ENCODE results near the gene NDUFA8.

Gene NDUFA8

GRCh38 chr9:122116448-122117173 lies 43.0 kb downstream of the NDUFA8 start:
- TF ChIP-seq, protein P1, sequence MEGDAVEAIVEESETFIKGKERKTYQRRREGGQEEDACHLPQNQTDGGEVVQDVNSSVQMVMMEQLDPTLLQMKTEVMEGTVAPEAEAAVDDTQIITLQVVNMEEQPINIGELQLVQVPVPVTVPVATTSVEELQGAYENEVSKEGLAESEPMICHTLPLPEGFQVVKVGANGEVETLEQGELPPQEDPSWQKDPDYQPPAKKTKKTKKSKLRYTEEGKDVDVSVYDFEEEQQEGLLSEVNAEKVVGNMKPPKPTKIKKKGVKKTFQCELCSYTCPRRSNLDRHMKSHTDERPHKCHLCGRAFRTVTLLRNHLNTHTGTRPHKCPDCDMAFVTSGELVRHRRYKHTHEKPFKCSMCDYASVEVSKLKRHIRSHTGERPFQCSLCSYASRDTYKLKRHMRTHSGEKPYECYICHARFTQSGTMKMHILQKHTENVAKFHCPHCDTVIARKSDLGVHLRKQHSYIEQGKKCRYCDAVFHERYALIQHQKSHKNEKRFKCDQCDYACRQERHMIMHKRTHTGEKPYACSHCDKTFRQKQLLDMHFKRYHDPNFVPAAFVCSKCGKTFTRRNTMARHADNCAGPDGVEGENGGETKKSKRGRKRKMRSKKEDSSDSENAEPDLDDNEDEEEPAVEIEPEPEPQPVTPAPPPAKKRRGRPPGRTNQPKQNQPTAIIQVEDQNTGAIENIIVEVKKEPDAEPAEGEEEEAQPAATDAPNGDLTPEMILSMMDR (IDR thresholded peaks at IDR 0.05; ENCODE audit: control extremely low read depth, extremely low read depth, low read depth, missing control alignments): no peak
- ChIA-PET CTCF (interaction anchor here (1.5 to 6.9 kb wide), 6 partner anchors 8 to 234 kb away, joined by 3 to 49 read pairs (median 7); no protein-coding TSS in a partner anchor), POLR2A (no interaction called here)
- no peak for DNase-seq (ENCODE audit: extremely low spot score)

DNA sequence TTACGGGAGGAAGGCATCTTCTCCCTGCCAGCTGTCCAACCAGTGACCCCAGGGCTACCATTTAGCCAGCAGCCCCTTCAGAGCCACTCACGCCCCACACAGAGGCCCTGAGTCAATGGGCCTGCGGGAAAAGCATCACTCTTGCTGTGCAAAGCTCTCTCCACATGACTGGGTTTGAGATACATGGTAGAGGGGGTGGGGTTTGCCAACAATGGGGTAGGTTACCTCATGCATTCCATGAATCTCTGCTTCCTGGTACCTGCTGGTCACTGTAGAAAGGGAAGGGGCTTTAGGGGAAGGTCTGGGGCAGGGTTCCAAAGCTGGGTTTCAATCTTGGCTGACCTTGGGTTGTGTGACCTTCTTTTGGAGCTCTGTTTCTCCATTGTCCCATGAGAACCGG lies 43.5 kb downstream of the NDUFA8 start:
- TF ChIP-seq, protein P1 (IDR thresholded peaks at IDR 0.05; ENCODE audit: control extremely low read depth, extremely low read depth, low read depth, missing control alignments): no peak
- DNase-seq (ENCODE audit: extremely low spot score): no peak
- ChIA-PET CTCF (interaction anchor here (1.5 to 6.9 kb wide), 5 partner anchors 9 to 215 kb away, joined by 4 to 49 read pairs (median 8); no protein-coding TSS in a partner anchor), POLR2A (no interaction called here)

DNA sequence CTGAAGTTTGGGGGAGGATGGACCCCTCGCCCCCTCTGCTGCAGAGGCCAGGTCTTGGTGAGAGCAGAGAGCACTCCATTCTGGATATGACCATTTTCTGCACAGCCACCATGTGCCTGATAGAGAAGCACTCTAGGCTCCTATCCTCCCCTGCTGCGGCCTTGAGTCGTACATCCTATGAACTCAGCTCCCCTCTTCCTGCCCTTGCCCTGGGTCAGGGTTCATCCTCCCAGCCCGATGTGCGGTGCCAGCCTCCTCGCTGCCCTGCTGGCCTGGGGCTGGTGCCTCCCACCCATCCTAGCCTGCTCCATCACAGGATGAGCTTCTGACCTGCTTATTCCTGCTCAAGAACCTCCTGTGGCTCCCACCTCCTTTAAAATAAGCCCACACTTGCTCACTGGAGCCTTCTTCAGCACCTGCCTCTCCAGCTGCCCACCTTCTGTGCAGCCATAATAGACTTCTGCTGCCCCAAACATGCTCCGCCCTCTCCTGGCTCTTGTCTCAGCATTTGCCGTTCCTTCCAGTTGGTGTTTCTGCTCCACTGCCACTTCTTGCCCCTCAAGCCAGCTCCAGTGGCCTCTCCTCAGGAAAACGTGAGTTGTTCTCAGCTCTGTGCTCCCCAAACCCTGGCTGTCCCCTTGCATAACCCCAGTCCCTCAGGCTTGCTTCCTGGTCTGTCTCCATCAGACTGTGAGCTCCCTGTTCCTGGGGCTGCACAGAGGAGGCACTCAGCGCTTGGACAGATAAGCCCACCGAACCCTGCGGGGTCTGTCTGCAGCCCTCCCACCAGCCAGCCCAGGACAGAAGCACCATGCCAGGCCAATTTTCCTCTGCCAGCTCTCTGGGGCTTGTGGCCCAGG lies 44.2 kb downstream of the NDUFA8 start:
- no peak for DNase-seq (ENCODE audit: extremely low spot score)
- TF ChIP-seq, protein P1 (IDR thresholded peaks at IDR 0.05; ENCODE audit: control extremely low read depth, extremely low read depth, low read depth, missing control alignments): no peak
- ChIA-PET CTCF (interaction anchor here (0.5 to 9.3 kb wide), 7 partner anchors 7 to 337 kb away, joined by 3 to 75 read pairs (median 8); no protein-coding TSS in a partner anchor), POLR2A (no interaction called here)

- no peak for DNase-seq (ENCODE audit: extremely low spot score)
- ChIA-PET CTCF (interaction anchor here (1.4 to 9.3 kb wide), 3 partner anchors 9 to 237 kb away, joined by 4 to 75 read pairs (median 49); no protein-coding TSS in a partner anchor), POLR2A (no interaction called here)
- TF ChIP-seq, protein P1 (IDR thresholded peaks at IDR 0.05; ENCODE audit: control extremely low read depth, extremely low read depth, low read depth, missing control alignments): no peak
Measured at GRCh38 chr9:122113574-122113973, 46.0 kb downstream of the NDUFA8 start.

DNA sequence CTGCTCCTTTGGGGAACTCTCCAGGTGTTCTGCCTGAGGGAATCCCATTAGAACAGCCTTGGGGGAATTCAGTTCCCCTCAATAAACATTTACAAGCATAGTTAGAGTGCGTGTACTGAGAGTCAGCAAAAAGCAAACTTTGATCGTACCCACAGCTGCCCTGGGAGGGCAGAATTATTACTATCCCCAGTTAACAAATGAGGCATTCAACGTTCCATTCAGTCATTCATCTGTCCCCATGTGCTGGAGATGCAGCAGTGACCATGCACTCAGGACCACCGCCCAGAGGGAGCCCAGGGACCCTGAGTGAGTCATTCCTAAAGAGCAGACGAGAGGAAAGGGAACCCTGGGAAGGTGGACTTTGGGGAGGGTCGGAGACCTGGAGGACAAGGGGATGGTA lies 47.3 kb downstream of the NDUFA8 start:
- POLR2A ChIA-PET: no interaction called here

More for the DNA sequence above, 47.3 kb downstream of the NDUFA8 start:
- no peak for DNase-seq (ENCODE audit: extremely low spot score)
- CTCF ChIA-PET: interaction anchor here (6.9 to 9.3 kb wide), 2 partner anchors 11 to 14 kb away, joined by 49 to 75 read pairs; no protein-coding TSS in a partner anchor
- TF ChIP-seq, protein P1 (IDR thresholded peaks at IDR 0.05; ENCODE audit: control extremely low read depth, extremely low read depth, low read depth, missing control alignments): no peak

All from GM10248 (cell line).